RWPE2 (cell line): Measurements from ENCODE around the gene TYW5.

Experiments used
- ATAC-seq: fragments of 200-7000 bp; cut with Tn5 transposase; 3 replicates; pipeline ENCODE4 v1.9.1; 2021; ENCODE audit warnings: low read depth
- DNase-seq: peaks from one replicate; pipeline ENCODE4 v3.0.0-alpha.2; 2020; ENCODE audit warnings: low spot score
- H3K27ac ChIP-seq: fragments of 450-650 bp; 2 replicates; pipeline ENCODE4 v1.5.1; 2017; ENCODE audit warnings: mild to moderate bottlenecking; ENCODE audit not compliant: poor library complexity, severe bottlenecking
- H3K27me3 ChIP-seq: fragments of 250-450 bp; sonication (Bioruptor Pico); 2 replicates; pipeline ENCODE4 v1.5.1; 2021; ENCODE audit warnings: mild to moderate bottlenecking, moderate library complexity; ENCODE audit not compliant: insufficient read depth, poor library complexity, severe bottlenecking
- H3K36me3 ChIP-seq: fragments of 250-450 bp; sonication (Bioruptor Pico); 2 replicates; pipeline ENCODE4 v1.5.1; 2020; ENCODE audit warnings: low read depth, mild to moderate bottlenecking, moderate library complexity
- H3K4me1 ChIP-seq: fragments of 250-450 bp; sonication (Bioruptor Pico); 2 replicates; pipeline ENCODE4 v1.5.1; 2021; ENCODE audit warnings: mild to moderate bottlenecking, moderate library complexity; ENCODE audit not compliant: insufficient read depth, poor library complexity, severe bottlenecking
- H3K4me3 ChIP-seq: fragments of 250-450 bp; sonication (Bioruptor Pico); 2 replicates; pipeline ENCODE4 v1.5.1; 2021; ENCODE audit warnings: mild to moderate bottlenecking, moderate library complexity; ENCODE audit not compliant: severe bottlenecking
- H3K9me3 ChIP-seq: fragments of 250-450 bp; sonication (Bioruptor Pico); 2 replicates; pipeline ENCODE4 v1.5.1; 2021; ENCODE audit warnings: mild to moderate bottlenecking, moderate library complexity; ENCODE audit not compliant: severe bottlenecking
- TF ChIP-seq, protein P1 (sequence below): fragments of 450-650 bp; IDR thresholded peaks from one replicate; pipeline ENCODE4 v1.5.1; 2017; ENCODE audit warnings: mild to moderate bottlenecking, moderate library complexity; ENCODE audit not compliant: poor library complexity, severe bottlenecking

TYW5 gene

DNA sequence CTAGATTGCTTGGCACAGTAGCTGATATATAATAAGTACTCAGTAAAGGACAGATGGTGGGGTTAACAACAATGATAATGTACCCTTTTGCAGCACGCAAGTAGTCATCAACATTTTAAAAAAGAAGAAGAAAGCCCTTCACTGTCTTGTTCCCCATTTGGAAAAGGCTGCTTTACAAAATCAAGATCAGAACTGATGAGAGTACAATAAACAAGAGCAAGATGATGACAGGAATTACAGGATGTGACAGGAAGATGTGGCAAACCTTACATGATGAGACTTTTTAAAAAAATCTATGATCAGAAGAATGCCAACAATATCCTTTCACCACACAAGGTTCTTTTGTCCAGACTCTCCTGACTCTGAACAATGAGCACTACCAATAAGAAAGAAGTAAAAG is 9.1 kb downstream of the TYW5 start:
- H3K27me3 ChIP-seq: no peaks in the 10 kb centered on the region
- no peaks in the 10 kb centered on the region for H3K4me1 ChIP-seq
- H3K36me3 ChIP-seq: peaks cover 92% of the 10 kb centered on the region
- DNase-seq (no peak), ATAC-seq (no peak)
- no peak overlapping the region for H3K27ac ChIP-seq
- no peaks in the 10 kb centered on the region for H3K9me3 ChIP-seq
- H3K4me3 ChIP-seq: no peak overlapping the region
- TF ChIP-seq, protein P1, sequence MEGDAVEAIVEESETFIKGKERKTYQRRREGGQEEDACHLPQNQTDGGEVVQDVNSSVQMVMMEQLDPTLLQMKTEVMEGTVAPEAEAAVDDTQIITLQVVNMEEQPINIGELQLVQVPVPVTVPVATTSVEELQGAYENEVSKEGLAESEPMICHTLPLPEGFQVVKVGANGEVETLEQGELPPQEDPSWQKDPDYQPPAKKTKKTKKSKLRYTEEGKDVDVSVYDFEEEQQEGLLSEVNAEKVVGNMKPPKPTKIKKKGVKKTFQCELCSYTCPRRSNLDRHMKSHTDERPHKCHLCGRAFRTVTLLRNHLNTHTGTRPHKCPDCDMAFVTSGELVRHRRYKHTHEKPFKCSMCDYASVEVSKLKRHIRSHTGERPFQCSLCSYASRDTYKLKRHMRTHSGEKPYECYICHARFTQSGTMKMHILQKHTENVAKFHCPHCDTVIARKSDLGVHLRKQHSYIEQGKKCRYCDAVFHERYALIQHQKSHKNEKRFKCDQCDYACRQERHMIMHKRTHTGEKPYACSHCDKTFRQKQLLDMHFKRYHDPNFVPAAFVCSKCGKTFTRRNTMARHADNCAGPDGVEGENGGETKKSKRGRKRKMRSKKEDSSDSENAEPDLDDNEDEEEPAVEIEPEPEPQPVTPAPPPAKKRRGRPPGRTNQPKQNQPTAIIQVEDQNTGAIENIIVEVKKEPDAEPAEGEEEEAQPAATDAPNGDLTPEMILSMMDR: no peak

DNA sequence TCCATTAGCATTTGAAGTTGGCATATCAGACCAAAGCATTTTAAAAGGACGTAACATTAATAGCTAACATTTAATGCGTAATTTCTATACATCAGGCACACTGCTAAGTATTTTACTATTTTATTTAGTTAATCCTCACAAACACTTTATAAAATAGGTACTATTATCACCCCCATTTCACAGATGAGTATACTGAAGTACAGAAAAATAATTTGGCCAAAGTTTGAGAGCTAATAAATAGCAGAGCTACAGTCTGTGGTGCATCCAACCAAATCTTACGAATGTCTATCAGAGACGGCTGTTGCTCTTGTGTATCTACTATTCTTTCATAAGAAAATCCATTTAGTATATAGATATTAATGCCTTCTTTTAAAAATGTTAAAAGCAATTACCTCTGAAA is 11.9 kb downstream of the TYW5 start:
- no peaks in the 10 kb centered on the region for H3K27me3 ChIP-seq
- TF ChIP-seq, protein P1: no peak
- peaks cover 92% of the 10 kb centered on the region for H3K36me3 ChIP-seq
- ATAC-seq (no peak), DNase-seq (no peak)
- H3K4me1 ChIP-seq: no peaks in the 10 kb centered on the region
- H3K27ac ChIP-seq: no peak overlapping the region
- H3K4me3 ChIP-seq: no peak overlapping the region
- no peaks in the 10 kb centered on the region for H3K9me3 ChIP-seq

DNA sequence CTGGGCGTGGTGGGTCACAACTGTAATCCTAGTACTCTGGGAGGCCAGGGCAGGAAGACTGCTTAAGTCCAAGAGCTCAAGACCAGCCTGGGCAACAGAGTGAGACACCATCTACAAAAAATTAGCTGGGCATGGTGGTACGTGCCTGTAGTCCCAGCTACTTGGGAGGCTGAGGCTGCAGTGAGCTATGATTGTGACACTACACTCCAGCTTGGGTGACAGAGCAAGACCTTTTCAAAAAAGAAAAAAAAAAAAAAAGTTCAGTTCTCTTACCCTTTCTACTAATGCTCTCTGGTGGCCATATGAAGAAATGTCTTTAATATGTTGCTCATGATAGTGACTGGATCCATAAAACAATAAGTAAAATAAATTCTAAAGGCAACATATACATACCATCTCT is 14.9 kb downstream of the TYW5 start:
- Histone ChIP-seq H3K27ac (no peak overlapping the region), H3K27me3 (no peaks in the 10 kb centered on the region), H3K4me3 (no peak overlapping the region), H3K4me1 (no peaks in the 10 kb centered on the region), H3K36me3 (peaks cover 92% of the 10 kb centered on the region), H3K9me3 (no peaks in the 10 kb centered on the region)
- TF ChIP-seq, protein P1: peak; percentile 40
- no peak for ATAC-seq
- no peak for DNase-seq

DNA sequence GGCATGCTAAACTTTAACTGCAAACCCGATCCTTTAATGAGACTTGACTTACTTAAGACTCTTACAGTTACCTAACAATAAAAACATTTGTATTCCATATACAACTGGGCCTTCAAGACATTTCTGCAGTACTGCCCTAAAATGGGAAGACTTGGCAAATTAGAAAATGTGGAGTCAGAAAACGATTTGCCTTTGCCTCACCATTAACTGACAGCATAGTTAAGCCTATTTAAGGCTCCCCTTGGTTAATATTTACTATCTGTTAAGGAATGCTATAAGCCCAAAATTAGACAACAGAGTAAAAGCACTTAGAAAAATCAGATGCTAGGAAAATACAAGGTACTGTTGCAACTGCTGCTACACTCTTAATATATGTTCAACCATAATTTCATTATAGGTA is 18.7 kb downstream of the TYW5 start:
- Histone ChIP-seq H3K4me3 (no peak overlapping the region), H3K36me3 (peaks cover 100% of the 10 kb centered on the region), H3K4me1 (no peaks in the 10 kb centered on the region), H3K27me3 (no peaks in the 10 kb centered on the region), H3K9me3 (peaks cover 2% of the 10 kb centered on the region), H3K27ac (no peak overlapping the region)
- no peak for ATAC-seq
- no peak for DNase-seq
- TF ChIP-seq, protein P1: no peak

DNA sequence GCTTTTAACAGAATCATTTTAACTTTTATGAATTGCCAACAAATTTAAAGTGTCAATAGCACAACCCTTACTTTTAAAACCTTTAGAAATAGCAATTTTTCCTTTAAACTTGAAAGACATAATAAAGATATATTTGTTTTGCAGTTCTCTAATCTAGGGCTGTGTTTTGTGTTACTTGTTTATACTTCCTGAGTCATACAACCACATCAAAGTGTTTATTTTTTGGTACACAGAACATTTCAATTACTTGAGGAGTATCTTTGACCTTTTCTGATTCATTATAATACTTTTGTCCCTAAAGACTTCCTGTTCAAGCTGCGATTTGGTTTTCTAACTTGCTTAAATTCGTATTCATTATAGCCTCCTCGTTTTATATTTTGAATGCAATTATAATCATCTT is 21.8 kb downstream of the TYW5 start:
- DNase-seq: no peak
- no peak overlapping the region for H3K4me3 ChIP-seq
- H3K9me3 ChIP-seq: peaks cover 2% of the 10 kb centered on the region
- H3K4me1 ChIP-seq: no peaks in the 10 kb centered on the region
- no peaks in the 10 kb centered on the region for H3K27me3 ChIP-seq
- no peak overlapping the region for H3K27ac ChIP-seq
- no peak for ATAC-seq
- TF ChIP-seq, protein P1: no peak
- peaks cover 89% of the 10 kb centered on the region for H3K36me3 ChIP-seq
